GM21576 (cell line): Measurements from ENCODE around the gene KRT73.

Experiments
- ATAC-seq: cut with Tn5 transposase; IDR thresholded peaks from one replicate; pipeline ENCODE4 v1.9.1; 2021; ENCODE audit warnings: mild to moderate bottlenecking, moderate library complexity; ENCODE audit not compliant: unreplicated experiment

KRT73 gene

GRCh38 chr12:52575948-52576347, 42.4 kb downstream of the KRT73 start:
- ATAC-seq = no peak

DNA sequence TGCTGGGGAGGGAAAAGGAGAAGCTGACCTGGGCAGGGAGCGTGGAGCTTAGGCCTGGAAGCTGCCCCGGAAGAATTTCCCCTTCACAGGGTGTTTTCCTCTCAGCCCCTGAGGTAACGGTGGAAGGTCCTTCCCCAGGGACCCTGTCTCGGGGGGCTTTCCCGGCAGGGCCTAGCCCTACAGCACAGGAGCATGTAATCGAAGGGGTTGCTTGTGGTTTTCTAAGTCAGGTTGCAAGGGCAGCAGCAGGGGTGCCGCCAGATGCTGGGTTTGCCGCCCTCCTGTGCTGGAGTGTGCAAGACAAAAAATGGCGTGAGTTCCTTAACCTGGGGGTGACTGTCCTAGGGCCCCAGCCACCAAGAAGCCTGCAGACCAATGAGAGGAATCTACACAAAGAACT, 43.1 kb downstream of the KRT73 start:
- ATAC-seq = no peak

- ATAC-seq = no peak
Measured at GRCh38 chr12:52573743-52574142, 44.6 kb downstream of the KRT73 start, which contains the start of gene KRT74. KRT74 (minus strand) TSS chr12:52573843; CDS start chr12:52573777, 66 bp downstream.

- no peak for ATAC-seq
Measured at GRCh38 chr12:52573306-52573705, 45.1 kb downstream of the KRT73 start.

- ATAC-seq = no peak
Measured at GRCh38 chr12:52570511-52570910, 47.8 kb downstream of the KRT73 start.

DNA sequence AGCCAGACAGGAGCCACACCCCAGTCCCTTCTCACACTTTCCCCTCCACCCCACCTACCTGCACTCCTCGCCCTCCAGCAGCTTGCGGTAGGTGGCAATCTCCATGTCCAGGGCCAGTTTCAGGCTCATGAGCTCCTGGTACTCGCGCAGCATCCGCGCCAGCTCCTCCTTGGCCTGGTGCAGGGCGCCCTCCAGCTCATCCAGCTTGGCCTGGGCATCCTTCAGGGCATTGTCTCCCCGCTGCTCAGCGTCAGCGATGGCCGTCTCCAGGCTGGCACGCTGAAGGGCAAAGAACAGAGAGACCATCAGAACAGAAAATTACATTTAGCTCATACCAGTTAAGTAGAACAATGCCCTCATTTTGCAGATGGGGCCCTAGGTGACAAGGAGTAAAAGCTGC, 50.2 kb downstream of the KRT73 start:
- ATAC-seq = no peak

GRCh38 chr12:52566847-52567291, 51.5 kb downstream of the KRT73 start:
- no peak for ATAC-seq

DNA sequence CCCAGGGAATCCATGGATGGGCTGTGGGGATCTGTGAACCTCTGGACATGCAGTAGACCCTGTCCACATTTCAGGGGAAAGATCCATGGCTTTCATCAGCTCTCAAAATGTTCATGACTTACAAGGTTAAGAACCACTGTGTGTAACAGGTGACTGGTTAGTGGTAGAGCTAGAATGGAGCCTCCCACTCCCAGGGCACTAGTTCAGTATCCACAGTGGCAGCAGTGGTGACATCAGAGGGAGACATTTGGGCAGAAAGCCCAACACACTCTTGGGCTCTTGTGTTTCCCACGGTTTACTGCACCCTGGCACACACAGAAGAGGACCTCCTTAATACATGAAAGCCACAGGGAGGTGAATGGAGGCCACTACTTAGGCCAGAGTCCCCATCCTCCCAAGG, 53.8 kb downstream of the KRT73 start:
- ATAC-seq = no peak

DNA sequence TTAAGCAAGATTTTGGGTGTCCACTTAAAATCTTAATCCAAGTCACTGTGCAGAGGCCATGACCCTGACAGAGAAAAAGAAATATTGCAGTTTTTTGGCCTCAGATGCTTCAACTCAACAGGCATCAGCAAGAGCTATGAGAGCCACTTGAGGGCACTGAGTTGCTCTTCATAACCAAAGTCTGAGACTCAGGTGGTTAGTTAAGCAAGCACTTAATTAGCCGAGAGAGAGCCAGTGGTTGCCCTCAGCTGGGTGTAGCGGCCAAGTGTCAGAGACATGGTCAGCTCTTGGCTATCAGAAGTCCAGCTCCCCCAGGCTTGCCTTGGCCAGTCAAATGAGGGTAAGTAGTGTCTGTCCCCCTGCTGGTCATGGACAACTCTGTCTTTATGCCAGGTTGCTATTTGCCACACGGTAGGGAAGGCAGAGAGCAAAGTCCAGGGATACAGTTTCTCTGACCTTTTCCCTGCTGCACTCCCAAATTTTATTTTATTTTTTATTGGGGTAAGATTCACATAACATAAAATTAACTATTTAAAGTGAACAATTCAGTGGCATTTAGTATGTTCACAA, 56.4 kb downstream of the KRT73 start:
- no peak for ATAC-seq

DNA sequence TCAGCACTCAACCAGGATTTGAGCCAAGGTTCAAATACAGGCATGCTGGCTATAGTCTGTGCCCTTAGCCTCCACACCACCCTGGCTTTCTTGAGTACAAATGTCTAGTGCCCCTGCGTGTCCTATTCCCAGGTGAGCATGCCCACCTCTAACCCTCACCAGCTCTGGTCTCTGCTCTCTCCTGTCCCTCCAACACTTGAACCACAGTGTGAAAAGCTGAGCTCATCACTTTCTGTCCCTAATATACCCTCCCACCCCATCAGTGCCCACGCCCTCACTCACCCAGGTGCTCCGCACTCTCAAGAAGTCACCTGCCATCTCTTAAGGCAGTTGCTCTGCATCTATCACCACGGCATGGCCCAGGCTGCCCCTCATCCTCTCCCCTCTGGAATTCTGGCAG, 58.4 kb downstream of the KRT73 start:
- ATAC-seq = no peak

GRCh38 chr12:52558781-52559445, 59.4 kb downstream of the KRT73 start:
- no peak for ATAC-seq
